Activated B cell treated with CpG ODN at 0.5 μM for 24 hours (primary cell): ENCODE data around the gene STRN4. TPM values are rescaled to one million over a fixed set of nuclear protein-coding genes. Genes with fewer than 3 reads are reported as not detected.
"Not testable (repeated sequence)": the region's sequence is repeated elsewhere in the genome, so short reads cannot be mapped to it uniquely, and the experiment has no call there.

Experiments used
- ATAC-seq: fragments of 200-7000 bp; cut with Tn5 transposase; one replicate; pipeline ENCODE4 v1.10.0; 2021; ENCODE audit warnings: low read depth, mild to moderate bottlenecking, moderate library complexity
- CTCF ChIA-PET: fragments of 350-600 bp; sonication (Branson Sonifier 250); formaldehyde crosslinking; loops from one replicate; lab custom pipeline; 2021; ENCODE audit warnings: antibody characterized with exemption; lab: Charles Lee
- POLR2A ChIA-PET: fragments of 350-600 bp; sonication (Branson Sonifier 250); formaldehyde crosslinking; loops from one replicate; lab custom pipeline; 2021; ENCODE audit warnings: antibody characterized with exemption; lab: Charles Lee
- DNase-seq: peaks from one replicate; pipeline ENCODE4 v3.0.0; 2022
- H3K27ac Mint-ChIP-seq: one replicate; pipeline ENCODE4 v1.8.0; 2020; ENCODE audit warnings: mixed read lengths
- H3K27me3 Mint-ChIP-seq: one replicate; pipeline ENCODE4 v1.8.0; 2021; ENCODE audit warnings: mixed read lengths
- H3K36me3 Mint-ChIP-seq: one replicate; pipeline ENCODE4 v1.8.0; 2021; ENCODE audit warnings: low read depth, mixed read lengths
- H3K4me1 Mint-ChIP-seq: one replicate; pipeline ENCODE4 v1.8.0; 2021; ENCODE audit warnings: mixed read lengths
- H3K4me3 Mint-ChIP-seq: one replicate; pipeline ENCODE4 v1.8.0; 2020; ENCODE audit warnings: mild to moderate bottlenecking, mixed read lengths
- H3K9me3 Mint-ChIP-seq: one replicate; pipeline ENCODE4 v1.8.0; 2020; ENCODE audit warnings: mixed read lengths
- intact Hi-C: fragments of 100-400 bp; cut with micrococcal nuclease; formaldehyde crosslinking; loops from one replicate; pipeline ENCODE4 v1.15.1; 2024
- total RNA-seq: library from RNA; stranded (reverse); gene quantifications from 2 replicates; pipeline ENCODE4 v1.2.3, GENCODE V29; 2022
- TF ChIP-seq, protein P1 (sequence below): fragments of 200-600 bp; IDR thresholded peaks from one replicate; pipeline ENCODE4 v1.8.0; 2022; ENCODE audit warnings: antibody characterized with exemption, mild to moderate bottlenecking

Gene STRN4
- total RNA-seq, 1 donor from 2014 or later: 90.4 TPM

DNA sequence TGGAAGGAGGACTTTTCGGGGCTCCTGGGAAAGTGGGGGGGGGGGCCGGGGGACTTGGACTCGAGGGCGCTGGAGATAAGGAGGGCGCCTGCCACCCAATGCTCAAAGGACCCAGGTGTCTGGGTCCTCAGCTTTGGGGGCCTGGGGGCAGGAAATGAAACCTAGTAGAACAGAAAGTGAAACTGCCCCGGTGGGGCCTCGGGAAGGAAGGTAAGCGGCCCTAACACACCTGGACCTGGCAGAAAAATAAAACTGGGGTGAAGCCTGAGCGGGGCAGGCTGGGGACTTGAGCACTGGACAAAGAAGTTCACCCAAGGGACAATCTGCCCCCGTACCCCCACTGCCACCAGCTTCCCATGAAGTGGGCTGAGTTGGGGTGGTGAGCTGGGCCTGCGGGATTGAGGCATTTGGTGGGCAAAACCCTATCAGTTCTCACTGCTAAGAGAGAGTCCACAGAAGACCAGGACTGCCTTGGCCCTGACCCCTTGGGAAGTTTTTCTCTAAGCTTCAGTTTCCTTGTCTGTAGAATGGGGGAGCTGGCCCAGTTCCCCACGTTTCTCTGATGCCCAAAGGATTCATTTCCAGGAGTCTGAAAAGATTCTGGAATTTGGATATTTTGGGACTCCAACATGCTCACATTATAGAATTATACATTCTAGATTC, 31.7 kb downstream of the STRN4 start:
- ChIA-PET CTCF (interaction anchor here (0.8 to 3.2 kb wide), 5 partner anchors 9 to 53 kb away, joined by 3 to 32 read pairs (median 5); no protein-coding TSS in a partner anchor), POLR2A (interaction anchor here (0.6 to 4.0 kb wide), 21 partner anchors 9 to 417 kb away, joined by 3 to 50 read pairs (median 6); partner anchors contain the start of genes AP2S1, CALM3, DACT3 and FKRP)
- Mint-ChIP-seq H3K27ac (peak overlapping the region; percentile 97), H3K4me3 (peak overlapping the region; percentile 94), H3K36me3 (peaks cover 42% of the 10 kb centered on the region), H3K27me3 (no peaks in the 10 kb centered on the region), H3K9me3 (no peaks in the 10 kb centered on the region), H3K4me1 (peaks cover 51% of the 10 kb centered on the region)
- peak; percentile 26 for ATAC-seq
- intact Hi-C loops: loop anchor here (1.0 kb wide), 2 partner anchors 10 to 14 kb away; no protein-coding TSS in a partner anchor
- TF ChIP-seq, protein P1, sequence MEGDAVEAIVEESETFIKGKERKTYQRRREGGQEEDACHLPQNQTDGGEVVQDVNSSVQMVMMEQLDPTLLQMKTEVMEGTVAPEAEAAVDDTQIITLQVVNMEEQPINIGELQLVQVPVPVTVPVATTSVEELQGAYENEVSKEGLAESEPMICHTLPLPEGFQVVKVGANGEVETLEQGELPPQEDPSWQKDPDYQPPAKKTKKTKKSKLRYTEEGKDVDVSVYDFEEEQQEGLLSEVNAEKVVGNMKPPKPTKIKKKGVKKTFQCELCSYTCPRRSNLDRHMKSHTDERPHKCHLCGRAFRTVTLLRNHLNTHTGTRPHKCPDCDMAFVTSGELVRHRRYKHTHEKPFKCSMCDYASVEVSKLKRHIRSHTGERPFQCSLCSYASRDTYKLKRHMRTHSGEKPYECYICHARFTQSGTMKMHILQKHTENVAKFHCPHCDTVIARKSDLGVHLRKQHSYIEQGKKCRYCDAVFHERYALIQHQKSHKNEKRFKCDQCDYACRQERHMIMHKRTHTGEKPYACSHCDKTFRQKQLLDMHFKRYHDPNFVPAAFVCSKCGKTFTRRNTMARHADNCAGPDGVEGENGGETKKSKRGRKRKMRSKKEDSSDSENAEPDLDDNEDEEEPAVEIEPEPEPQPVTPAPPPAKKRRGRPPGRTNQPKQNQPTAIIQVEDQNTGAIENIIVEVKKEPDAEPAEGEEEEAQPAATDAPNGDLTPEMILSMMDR: no peak
- DNase-seq: peak; percentile 60

DNA sequence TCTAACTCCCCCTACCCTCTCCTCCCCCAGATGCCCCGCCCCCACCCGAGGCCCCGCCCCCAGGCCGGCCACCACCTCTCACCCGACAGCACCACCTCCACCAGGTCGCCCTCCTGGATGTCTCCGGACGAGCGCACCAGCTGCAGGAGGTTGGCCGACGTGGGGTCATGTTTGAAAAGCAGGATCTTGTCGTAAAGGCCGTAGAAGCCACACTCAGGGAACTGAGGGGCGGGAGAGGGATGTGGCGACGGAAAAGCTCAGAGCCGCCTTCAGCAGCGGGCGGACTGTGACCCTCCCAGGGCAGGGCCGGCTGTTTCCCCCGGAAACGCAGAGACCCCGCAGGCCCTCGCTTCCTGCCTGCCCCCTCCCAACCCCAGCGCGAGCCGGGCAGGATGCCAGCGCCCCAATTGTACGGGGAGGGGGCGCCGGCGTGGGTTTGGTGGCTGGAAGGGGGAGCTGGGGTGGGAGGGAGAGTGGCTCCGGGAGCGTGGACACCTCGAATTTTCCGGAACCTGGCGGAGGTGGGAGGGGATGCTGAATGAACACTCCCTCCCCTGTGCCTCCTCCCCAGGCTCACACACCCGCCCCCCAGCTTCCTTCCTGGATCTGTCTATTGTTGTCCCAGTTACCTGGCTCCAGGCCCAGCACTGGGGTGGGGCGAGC, 32.3 kb downstream of the STRN4 start:
- H3K9me3 Mint-ChIP-seq: no peaks in the 10 kb centered on the region
- CTCF ChIA-PET: interaction anchor here (0.6 to 3.2 kb wide), 7 partner anchors 9 to 52 kb away, joined by 3 to 32 read pairs (median 3); no protein-coding TSS in a partner anchor
- H3K4me1 Mint-ChIP-seq: peaks cover 45% of the 10 kb centered on the region
- H3K4me3 Mint-ChIP-seq: peak overlapping the region; percentile 94
- POLR2A ChIA-PET: interaction anchor here (0.5 to 4.0 kb wide), 24 partner anchors 7 to 417 kb away, joined by 3 to 50 read pairs (median 6); partner anchors contain the start of genes AP2S1, CALM3, DACT3 and FKRP
- peaks cover 42% of the 10 kb centered on the region for H3K36me3 Mint-ChIP-seq
- peak; percentile 8 for ATAC-seq
- intact Hi-C loops: loop anchor here (1.0 kb wide), 2 partner anchors 10 to 14 kb away; no protein-coding TSS in a partner anchor
- no peaks in the 10 kb centered on the region for H3K27me3 Mint-ChIP-seq
- TF ChIP-seq, protein P1: no peak
- peak; percentile 53 for DNase-seq
- H3K27ac Mint-ChIP-seq: peak overlapping the region; percentile 97

DNA sequence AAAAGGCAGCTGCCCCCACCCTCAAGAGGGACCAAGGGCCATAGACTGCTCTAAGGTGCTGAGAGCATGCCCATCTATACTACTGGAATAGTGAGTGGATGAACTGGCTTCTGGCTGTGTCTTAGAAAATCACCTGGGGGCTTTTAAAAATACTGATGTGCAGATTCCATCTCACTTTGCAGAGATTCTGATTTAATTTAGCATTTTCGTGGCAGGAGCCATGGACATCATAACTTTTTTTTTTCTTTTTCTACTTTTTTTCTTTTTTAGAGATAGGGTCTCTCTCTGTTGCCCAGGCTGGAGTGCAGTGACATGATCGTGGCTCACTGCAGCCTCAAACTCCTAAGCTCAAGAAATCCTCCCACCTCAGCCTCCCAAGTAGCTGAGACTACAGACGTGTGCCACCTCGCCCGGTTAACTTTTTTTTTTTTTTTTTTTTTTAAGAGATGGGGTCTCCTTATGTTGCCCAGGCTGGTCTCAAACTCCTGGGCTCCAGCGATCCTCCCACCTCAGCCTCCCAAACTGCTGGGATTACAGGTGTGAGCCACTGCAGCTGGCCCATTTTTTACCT, 33.4 kb downstream of the STRN4 start:
- H3K9me3 Mint-ChIP-seq, DNase-seq, intact Hi-C loops, H3K27me3 Mint-ChIP-seq, ATAC-seq: not testable (repeated sequence)
- H3K36me3 Mint-ChIP-seq: peaks cover 49% of the 10 kb centered on the region
- peak overlapping the region; percentile 97 for H3K27ac Mint-ChIP-seq
- H3K4me3 Mint-ChIP-seq: peak overlapping the region; percentile 44
- peaks cover 34% of the 10 kb centered on the region for H3K4me1 Mint-ChIP-seq
- CTCF ChIA-PET: interaction anchor here (1.1 to 3.2 kb wide), 4 partner anchors 8 to 45 kb away, joined by 3 to 32 read pairs (median 10); no protein-coding TSS in a partner anchor
- POLR2A ChIA-PET: interaction anchor here (0.6 to 4.0 kb wide), 7 partner anchors 8 to 111 kb away, joined by 3 to 50 read pairs (median 5); partner anchors contain the start of gene SLC1A5

DNA sequence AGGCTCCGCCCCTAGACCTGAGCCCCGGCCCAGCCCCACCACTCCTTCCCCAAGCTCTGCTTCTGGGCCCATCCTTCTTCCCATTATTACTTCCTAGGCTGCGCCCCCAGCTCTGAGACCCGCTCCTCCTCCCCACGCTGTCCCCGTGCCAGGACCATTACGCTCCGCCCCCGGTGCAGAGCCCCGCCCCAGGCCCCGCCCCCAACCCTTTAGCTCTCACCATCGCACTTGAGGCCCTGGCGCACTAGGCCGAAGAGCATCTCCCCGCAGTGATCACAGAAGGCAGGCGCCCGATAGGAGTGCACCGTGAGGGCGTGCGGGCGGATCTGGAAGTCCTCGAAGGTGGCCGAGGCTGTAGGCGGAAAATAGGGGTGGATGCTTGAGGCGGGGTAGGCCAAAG, 35.6 kb downstream of the STRN4 start:
- ChIA-PET CTCF (interaction anchor here (2.7 kb wide), 1 partner anchor 18 kb away, joined by 10 read pairs; no protein-coding TSS in a partner anchor), POLR2A (interaction anchor here (1.2 to 1.9 kb wide), 2 partner anchors 9 to 18 kb away, joined by 4 to 12 read pairs; no protein-coding TSS in a partner anchor)
- Mint-ChIP-seq H3K9me3 (no peaks in the 10 kb centered on the region), H3K4me1 (peaks cover 28% of the 10 kb centered on the region), H3K27me3 (no peaks in the 10 kb centered on the region), H3K27ac (no peak overlapping the region), H3K4me3 (no peak overlapping the region), H3K36me3 (peaks cover 60% of the 10 kb centered on the region)
- TF ChIP-seq, protein P1: no peak
- ATAC-seq (no peak), DNase-seq (no peak)
- intact Hi-C loops: no loop called here
